Astrocyte of the spinal cord (primary cell): Measurements from ENCODE around the gene TTC28.

Experiments
- DNase-seq: peaks from one replicate; pipeline ENCODE4 v3.0.0; 2011; ENCODE audit warnings: low read depth, low spot score
- H3K4me3 ChIP-seq: 2 replicates; pipeline ENCODE4 v1.5.1; 2011; ENCODE audit warnings: low read depth, mild to moderate bottlenecking, low read length, moderate library complexity
- CTCF ChIP-seq: IDR thresholded peaks from 2 replicates; pipeline ENCODE4 v1.5.1; 2012; ENCODE audit warnings: low read depth, mild to moderate bottlenecking, low read length, inconsistent platforms
- in situ Hi-C: cut with HindIII; loops from 2 replicates; pipeline ENCODE4 v1.10.0; 2017; ENCODE audit warnings: low sequenced_read_pairs

Gene TTC28

GRCh38 chr22:28462901-28463300 is 216.7 kb downstream of the TTC28 start:
- no peak for TF ChIP-seq CTCF
- in situ Hi-C loops, result no loop called here
- no peak overlapping the region for H3K4me3 ChIP-seq
- no peak for DNase-seq

GRCh38 chr22:28462041-28462440 is 217.6 kb downstream of the TTC28 start:
- TF ChIP-seq CTCF, result no peak
- DNase-seq, result no peak
- no peak overlapping the region for H3K4me3 ChIP-seq
- in situ Hi-C loops, result no loop called here

GRCh38 chr22:28454431-28455064 is 225.1 kb downstream of the TTC28 start:
- H3K4me3 ChIP-seq, result no peak overlapping the region
- in situ Hi-C loops, result no loop called here
- DNase-seq, result no peak
- TF ChIP-seq CTCF, result no peak

- no peak overlapping the region for H3K4me3 ChIP-seq
- DNase-seq, result no peak
- TF ChIP-seq CTCF, result no peak
- in situ Hi-C loops, result no loop called here
Observed at GRCh38 chr22:28450109-28450508, 229.5 kb downstream of the TTC28 start.

GRCh38 chr22:28449041-28449440 is 230.6 kb downstream of the TTC28 start:
- TF ChIP-seq CTCF, result no peak
- in situ Hi-C loops, result no loop called here
- DNase-seq, result no peak
- H3K4me3 ChIP-seq, result no peak overlapping the region

GRCh38 chr22:28448625-28449024 is 231.0 kb downstream of the TTC28 start:
- in situ Hi-C loops, result no loop called here
- no peak overlapping the region for H3K4me3 ChIP-seq
- DNase-seq, result no peak
- TF ChIP-seq CTCF, result no peak
